GM21367 (cell line): Measurements from ENCODE around the gene GTF3C2.
"Not testable (repeated sequence)": the region's sequence is repeated elsewhere in the genome, so short reads cannot be mapped to it uniquely, and the experiment has no call there.

Experiments used
- ATAC-seq: cut with Tn5 transposase; IDR thresholded peaks from one replicate; pipeline ENCODE4 v1.9.1; 2021; ENCODE audit not compliant: unreplicated experiment

Gene GTF3C2

DNA sequence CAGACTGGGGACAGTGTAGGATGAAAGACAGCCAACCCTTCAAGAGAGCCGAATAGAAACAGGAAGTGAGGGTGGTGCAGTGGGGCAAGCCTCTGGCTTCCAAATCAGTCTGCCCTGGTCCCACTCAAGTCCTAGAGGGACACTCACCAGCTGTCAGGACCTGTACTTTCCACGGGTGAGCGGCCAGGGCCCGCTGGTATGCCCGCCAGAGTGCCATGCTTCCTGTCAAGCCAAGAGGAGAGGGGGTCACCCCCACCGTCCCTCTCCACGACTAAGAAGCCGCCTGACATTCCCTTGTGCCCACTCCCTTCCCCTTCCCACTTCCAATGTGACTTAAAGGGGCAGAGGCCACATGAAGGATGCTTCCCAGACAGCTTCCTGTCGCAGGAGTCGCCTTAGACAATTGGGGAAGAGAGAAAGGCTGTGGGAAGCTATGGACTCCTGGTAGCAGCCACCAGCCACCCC is 34.2 kb downstream of the GTF3C2 start:
- ATAC-seq: no peak

DNA sequence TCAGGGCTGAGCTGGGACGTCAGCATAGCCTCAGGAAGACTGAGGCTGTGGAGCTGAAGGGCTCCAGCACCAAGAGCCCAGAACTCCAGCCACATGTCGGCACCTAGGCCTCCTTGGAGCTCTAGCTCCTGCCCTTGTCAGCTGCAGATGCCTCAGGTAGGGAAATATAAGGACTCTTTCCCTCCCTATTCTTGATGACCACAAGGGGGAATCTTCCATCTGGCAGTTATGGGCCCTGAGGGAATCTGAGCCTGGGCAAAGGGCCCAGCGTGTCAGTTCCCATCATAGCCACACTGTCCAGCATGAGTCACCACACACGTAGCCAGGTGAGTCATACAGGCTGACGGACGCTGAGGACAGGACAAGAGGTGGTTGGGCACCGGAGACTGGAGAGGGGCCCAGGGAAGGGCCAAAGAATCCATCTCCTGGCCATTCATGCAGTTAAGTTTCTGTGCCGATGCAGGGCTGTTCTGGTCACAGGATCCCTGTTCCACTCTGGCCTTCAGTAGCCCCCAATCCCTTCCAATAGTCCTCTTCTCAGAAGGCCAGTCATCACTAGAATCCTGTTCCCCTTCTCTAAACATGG is 35.5 kb downstream of the GTF3C2 start:
- no peak for ATAC-seq

DNA sequence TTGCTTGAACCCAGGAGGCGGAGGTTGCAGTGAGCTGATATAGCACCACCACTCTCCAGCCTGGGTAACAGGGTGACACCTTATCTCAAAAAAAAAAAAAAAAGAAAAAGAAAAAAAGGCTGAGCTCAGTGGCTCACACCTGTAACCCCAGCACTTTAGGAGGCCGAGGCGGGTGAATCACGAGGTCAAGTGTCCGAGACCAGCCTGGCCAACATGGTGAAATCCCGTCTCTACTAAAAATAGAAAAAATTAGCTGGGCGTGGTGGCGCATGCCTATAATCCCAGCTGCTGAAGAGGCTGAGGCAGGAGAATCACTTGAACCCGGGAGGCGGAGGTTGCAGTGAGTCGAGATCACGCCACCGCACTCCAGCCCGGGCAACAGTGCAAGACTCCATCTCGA is 36.7 kb downstream of the GTF3C2 start:
- ATAC-seq: not testable (repeated sequence)

DNA sequence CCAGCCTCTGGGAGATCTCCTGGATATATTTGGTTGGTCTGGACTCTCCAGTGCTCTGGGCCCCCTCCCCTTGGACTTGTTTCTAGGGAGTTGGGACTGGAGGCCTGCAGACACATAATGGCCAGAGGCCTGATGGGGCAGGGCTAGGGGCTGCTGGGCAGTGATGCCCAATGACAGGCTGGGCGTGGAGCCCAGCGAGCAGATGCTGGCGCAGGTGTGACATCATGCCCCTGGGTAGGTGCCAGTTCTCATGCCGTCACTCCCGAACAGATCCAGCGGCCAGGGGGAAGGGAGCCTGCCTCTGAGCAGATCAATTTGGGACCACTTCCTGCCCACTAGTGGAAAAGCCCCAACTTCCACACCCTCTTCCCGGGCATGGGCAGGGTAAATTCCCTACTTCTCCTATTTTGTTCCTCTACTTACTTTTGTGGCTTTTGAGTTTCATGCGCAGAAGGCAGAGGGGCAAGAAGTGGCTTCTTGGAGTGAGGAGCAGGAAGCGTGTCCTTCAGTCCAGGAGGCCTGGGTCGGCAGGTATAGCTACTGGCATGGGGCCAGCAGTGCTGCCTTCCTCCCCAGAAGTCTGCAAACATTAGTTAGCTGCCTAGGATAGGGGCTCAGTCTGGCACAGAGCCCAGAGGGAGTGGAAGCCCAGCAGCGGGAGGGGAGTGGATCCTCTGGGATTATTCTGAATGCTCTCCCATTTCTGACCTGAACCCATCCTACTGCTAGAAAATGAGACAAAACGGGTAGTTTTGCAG is 39.7 kb downstream of the GTF3C2 start:
- ATAC-seq: no peak

DNA sequence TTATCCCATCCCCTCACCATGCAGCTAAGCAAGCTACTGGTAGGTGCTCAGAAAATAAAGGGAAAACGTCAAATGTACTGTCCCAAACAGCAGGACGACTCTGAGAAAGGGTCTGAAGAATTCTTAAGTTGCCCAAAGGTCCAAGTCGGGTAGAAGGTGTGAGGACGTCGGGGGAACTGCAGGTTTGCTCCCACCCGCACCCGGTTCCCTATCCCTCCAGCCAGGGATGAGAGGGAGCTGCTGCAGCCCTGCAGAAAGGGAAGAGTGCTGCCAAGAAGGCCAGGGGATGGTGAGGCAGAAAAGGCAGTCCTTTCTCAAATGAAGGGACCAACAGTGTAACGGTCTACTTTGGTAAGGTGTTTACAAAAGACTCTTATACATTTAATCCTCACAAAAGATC is 41.4 kb downstream of the GTF3C2 start:
- no peak for ATAC-seq

DNA sequence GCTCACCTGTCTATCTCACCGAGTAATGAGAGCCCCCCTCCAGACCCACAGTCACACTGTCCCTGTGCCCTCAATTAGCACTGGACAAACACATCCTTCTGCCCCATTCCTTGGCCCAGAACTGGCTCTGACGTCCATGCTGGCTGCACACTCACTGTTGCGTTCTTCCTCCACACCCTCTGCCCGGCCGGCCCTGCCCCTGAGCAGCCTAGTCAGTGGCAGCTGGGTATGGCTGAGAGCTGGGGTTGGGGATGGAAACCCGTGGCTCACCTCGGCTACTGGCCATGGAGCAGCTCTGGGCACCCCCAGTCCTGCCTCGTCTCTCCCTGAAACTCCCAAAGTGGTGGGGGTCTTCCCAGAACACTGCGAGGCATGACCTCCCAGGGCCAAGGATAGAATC is 41.9 kb downstream of the GTF3C2 start:
- no peak for ATAC-seq

DNA sequence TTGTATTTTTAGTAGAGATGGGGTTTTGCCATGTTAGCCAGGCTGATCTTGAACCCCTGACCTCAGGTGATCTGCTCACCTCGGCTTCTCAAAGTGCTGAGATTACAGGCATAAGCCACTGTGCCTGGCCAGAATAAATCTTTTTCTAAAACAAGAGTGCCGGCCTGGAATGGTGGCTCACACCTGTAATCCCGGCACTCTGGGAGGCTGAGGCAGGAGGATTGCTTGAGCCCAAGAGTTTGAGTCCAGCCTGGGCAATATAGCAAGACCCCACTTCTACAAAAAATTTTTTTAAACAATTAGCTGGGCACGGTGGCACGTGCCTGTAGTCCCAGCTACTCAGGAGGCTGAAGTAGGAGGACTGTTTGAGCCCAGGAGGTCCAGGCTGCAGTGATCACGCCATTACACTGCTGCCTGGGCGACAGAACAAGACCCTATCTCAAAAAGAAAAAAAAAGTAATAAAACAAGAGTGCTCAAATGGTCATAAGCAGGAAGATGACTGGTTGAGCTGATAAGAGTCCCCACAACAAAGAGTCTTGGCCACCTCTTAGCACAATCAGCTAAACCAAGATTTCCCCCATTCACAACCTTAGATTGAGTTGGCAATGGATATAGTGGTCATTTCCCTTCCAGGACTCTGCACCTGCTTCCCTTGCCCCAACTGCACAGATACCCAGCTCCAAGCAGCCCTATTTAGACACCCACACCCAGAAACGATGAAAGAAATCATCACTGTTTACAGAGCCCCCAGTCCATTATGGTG is 42.5 kb downstream of the GTF3C2 start:
- ATAC-seq: no peak

DNA sequence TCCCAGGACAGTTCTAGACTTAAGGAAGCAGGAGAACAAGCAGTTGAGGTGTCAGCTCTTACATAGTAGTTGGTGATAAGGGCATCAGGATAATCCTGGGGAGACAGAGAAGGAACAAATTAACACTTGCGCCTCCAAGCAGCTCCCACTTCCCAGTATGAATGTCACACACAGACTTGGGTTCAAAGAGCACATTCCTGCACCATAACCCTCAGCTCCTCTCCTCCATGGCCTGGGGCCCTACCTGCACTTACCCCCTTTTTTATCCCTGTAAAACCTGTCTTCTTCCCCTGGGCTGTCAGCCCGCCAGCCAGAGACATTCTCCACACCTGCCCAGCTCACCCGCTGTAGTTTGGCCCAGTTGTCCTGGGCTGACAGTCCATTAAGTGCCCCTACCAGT is 44.4 kb downstream of the GTF3C2 start:
- no peak for ATAC-seq

DNA sequence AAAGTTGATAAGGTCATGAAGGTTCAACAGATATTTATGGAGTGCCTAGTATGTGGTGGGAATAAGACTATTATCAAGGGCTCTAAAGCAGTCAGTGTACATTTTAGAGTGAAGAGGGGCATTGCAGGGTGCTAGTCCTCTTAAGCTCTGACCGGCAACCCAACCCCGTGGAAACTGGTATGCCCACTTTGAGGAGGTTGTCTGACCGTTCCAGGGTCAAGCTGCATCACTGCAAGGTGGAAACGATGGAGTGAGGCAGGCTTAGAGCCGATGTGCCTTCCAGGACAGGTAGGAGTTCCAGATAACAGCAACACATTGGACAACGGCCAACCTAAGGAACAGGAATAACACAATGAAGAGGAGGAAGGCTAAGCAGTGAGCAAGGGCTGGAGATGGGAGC is 46.9 kb downstream of the GTF3C2 start:
- ATAC-seq: no peak

DNA sequence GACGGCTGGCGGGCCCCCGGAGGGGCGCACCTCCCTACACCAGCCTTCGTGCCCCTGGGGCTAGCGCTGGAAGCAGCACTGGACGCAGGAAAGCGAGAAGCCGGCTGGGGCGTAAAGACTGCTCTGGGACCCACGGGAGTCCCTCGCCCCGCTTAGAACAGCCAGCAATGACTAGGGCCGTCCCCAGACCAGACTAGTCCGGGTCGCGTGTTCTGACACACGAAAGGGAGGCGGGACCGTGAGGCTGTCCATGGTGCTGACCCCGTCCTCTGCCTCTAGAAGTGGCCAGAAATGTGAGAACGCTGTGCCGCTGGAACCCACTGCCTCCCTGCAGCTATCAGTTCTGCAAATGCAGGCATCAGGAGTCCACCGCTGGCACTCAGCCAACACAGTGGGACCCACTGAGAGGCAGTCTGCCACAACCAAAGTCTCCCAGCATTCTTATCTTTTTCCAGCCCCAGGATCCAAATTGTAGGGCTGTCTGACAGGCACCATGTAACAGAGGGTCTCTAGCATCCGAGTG is 48.1 kb downstream of the GTF3C2 start, which contains the start of gene UCN:
Gene UCN, minus strand, starts transcription at position 87 of the 523 bp plus-strand sequence. CDS start 550 bp downstream, outside the sequence.
- no peak for ATAC-seq

DNA sequence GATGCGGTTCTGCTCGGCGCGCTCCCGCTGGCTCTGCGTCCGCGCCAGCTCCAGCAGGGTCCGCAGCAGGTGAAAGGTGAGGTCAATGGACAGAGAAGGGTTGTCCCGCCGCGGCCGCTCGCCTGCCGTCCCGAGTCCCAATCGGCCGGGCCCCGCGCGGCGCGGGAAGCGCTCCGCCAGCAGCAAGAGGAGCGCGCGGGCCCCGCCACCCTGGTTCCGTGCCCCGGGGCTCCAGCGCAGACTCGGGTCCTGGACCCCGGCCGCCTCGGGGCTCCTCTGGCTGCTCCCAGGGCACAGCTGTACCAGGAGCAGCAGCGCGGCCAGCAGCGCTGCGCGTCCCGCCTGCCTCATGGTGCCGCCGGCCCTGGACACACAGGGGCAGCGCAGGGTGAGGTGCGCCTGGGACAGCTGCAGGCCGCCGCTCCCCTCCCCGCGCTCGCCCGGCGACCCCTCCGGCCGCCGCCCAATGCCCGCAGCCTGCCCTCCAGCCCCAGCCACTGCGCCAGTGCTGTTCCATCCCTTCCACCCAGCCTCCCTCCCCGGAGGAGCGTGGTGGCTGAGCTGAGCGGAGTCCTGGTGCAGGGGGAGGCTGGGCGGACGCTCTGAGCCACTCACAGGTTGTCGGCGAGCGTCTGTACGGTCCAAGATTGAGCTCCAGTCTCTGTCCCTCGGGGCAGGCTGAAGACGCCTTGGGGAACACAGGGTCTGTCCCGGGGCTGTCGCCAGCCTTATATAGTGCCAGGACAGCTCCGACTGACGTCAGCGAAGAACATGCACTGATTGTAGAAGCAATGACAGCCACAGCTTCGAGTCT is 48.8 kb downstream of the GTF3C2 start:
- ATAC-seq: no peak

DNA sequence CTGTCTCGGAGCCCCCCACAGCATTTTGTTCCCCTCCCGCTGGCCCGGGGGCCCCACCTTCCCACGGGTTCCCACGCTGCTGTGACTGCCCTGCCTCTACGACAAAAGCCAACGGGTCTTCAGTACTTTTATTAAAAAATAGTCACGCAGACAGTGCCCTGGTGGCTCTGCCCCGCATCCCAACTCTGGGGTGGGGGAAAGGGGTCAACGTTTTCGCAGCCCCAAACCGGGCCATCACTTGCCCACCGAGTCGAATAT is 49.3 kb downstream of the GTF3C2 start:
- no peak for ATAC-seq

DNA sequence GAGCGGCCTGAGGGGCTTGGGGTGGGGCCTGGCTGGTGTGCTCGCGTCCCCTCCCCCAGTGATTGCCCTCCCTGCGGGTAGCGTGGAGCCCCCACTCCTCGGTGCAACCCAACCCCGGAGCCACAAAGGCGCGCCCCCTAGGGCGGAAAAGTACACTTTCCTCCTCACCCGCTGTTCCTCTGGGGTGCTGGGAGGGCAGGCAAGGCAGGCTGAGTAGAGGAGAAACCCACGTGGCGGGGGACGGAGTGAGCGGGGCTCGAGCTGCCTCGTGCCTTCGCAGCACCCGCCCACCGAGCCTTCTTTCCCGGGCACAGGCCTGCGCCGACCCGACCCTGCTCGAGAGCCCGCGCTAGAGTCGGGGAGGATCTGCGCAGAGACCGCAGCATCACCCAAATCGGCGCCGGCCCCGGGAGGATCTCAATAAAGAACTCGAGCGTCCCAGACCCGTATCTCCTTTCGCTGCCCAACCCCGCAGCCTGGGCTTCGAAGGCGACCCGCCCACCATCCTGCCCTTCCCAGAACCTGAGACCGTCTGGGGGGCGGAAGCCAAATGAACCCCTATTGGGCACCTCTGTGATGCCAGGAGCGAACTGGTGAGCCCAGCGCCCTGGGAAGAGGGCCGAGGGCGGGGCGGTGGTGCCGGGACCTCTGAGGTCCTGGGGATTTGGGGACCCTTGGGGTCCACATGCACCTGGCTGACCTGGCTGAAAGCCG is 49.8 kb downstream of the GTF3C2 start:
- no peak for ATAC-seq

DNA sequence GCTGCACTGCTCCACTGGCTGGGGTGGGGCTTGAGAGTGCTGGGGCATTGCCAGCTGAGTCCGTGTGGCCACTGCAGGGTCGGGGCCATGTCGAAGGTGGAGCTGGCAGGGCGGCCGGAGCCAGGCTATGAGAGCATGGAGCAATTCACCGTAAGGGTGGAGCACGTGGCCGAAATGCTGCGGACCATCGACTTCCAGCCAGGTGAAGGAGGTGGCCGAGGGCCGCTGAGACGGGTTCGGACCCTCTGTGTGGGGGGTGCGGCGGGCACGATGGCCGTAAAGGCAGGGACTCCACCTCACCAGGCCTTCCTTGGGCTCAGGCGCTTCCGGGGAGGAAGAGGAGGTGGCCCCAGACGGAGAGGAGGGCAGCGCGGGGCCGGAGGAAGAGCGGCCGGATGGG is 50.4 kb downstream of the GTF3C2 start:
- ATAC-seq: no peak

DNA sequence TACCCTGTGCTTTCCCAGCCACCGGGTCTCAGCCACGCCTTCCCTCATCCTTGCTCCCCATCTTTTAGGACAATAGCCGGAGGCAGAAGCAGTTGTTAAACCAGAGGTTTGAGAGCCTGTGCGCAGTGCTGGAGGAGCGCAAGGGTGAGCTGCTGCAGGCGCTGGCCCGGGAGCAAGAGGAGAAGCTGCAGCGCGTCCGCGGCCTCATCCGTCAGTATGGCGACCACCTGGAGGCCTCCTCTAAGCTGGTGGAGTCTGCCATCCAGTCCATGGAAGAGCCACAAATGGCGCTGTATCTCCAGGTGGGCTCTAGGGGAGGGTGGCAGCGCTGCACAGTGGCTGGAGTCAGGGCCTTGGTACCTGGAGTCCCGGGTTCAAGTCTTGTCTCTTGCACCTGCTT is 51.0 kb downstream of the GTF3C2 start:
- ATAC-seq: no peak

DNA sequence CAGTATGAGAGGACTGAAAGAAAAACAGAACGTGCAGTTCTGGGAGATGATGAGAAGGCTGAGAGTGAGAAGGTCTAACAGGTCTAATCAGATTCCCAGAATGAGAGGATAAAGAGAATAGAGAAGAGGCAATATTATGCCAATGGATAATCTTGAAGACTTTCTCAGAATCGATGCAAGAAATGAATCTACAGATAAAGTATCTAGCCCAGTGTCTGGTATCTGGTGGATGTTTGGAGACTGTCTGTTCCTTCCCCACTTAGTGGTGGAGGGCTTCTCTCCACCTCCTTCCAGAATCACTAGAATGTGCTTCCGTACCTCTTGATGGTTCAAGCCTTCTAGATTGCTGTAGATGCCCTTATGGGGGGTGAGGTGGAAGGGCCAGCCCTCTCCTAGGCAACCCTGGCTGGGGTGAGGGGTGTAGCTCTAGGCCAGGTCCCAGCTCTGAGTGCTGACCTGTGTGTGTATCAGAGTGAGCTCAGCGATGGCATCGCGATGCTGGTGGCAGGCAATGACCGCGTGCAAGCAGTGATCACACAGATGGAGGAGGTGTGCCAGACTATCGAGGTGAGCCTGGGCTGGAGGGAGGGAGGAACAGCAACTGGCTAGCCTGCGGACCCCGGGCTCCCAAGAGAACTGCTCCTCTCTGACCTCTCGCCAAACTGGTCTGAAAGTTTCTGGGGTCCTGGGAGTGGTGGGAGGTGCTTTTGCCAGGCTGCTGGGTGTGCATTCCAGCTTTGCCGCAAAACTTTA is 51.9 kb downstream of the GTF3C2 start:
- ATAC-seq: no peak

DNA sequence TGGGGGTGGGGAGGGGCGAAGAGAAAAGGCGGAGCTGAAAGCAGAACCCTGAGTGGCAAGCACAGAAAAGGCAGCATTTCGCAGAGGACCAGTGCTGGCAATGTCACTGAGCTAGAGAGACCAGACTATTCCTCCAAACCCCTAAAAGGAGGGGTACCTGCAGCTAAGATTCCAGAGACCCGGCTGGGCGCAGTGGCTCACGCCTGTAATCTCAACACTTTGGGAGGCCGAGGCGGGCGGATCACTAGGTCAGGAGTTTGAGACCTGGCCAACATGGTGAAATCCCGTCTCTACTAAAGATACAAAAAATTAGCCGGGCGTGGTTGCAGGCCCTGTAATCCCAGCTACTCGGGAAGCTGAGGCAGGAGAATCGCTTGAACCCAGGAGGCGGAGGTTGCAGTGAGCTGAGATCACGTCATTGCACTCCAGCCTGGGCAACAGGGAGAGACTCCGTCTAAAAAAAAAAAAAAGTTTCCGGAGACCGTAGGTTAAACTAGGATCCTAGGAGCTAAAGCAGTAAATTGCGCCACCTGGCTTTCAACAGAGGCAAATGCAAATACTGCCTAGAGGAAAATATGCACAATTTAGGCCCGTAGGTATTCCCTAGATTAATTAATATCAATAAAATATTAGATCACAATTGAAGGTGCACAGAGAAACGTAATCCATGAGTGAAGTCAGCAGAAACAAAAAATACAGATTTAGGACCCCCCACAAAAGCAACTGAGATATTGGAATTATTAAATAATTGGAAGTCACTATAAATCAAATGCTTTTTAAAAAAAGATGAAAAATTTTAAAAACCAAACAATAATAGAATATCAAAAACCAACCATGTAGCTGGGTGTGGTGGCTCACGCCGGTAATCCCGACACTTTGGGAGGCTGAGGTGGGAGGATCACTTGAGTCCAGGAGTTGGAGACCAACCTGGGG is 53.2 kb downstream of the GTF3C2 start:
- no peak for ATAC-seq

DNA sequence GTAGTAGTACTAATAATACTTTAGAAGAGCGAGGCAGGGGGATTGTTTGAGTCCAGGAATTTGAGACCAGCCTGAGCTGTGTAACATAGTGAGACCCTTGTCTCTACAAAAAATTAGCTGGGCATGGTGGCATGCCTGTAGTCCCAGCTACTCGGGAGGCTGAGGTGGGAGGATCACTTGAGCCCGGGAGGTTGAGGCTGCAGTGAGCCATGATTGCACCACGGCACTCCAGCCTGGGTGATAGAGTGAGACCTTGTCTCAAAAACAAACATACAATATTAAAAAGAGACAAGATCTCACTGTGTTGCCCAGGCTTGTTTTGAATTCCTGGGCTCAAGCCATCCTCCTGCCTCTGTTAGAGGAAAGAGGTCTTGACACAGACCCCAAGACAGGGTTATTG is 56.0 kb downstream of the GTF3C2 start:
- ATAC-seq: not testable (repeated sequence)
